Hepatocyte (in vitro differentiated cells): ENCODE results near the gene PIF1.

Experiments
- CTCF ChIP-seq: fragments of 200-600 bp; sonication (generic); IDR thresholded peaks from 2 replicates; pipeline ENCODE4 v1.5.1; 2016; ENCODE audit warnings: antibody characterized with exemption, mild to moderate bottlenecking; ENCODE audit not compliant: poor library complexity
- EZH2phosphoT487 ChIP-seq: fragments of 200-600 bp; sonication (generic); IDR thresholded peaks from one replicate; pipeline ENCODE4 v1.6.1; 2018; ENCODE audit warnings: antibody characterized with exemption, mild to moderate bottlenecking, low read depth, moderate library complexity; ENCODE audit not compliant: unreplicated experiment, severe bottlenecking

- TF ChIP-seq EZH2phosphoT487 (no peak), CTCF (no peak)
These were observed 46.4 kb downstream of the PIF1 start for GRCh38 chr15:64779024-64779423.
